ENCODE results near the gene MTURN. TPM values are rescaled to one million over a fixed set of nuclear protein-coding genes. Genes with fewer than 3 reads are reported as not detected.

The MTURN gene
- total and polyA plus RNA-seq, 5 donors, result 15.0 to 50.8 (median 28.2) TPM

DNA sequence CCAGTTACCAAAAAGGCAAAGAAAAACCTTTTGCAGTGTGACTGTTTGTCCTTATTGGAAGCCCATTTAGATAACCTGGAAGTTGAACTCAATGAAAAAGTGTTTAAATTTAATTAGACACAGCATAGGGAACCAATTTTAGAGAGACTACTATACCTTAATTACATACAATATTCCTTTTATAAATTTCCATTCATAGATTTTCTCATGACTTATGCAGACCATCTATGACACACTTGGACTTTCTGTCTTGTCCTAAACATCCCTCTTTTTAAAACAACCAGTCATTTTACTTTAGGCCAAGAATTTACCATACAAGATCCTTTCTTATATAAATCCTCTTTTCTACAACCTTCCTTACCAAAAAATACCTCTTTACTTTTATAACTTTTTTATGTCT is 61.6 kb downstream of the MTURN start:
- Histone ChIP-seq H3K4me3 (ENCODE audit: low read length) (no peak overlapping the region), H3K4me1 (ENCODE audit: control insufficient read depth, insufficient read depth, low read length) (no peaks in the 10 kb centered on the region), H3K27me3 (ENCODE audit: control insufficient read depth, insufficient read depth) (no peaks in the 10 kb centered on the region), H3K9me3 (ENCODE audit: control insufficient read depth, low read length) (no peaks in the 10 kb centered on the region), H3K27ac (ENCODE audit: low read length) (no peak overlapping the region)
- DNase-seq (no peak), ATAC-seq (no peak)
- intact Hi-C loops (cut with DNase I), result no loop called here

DNA sequence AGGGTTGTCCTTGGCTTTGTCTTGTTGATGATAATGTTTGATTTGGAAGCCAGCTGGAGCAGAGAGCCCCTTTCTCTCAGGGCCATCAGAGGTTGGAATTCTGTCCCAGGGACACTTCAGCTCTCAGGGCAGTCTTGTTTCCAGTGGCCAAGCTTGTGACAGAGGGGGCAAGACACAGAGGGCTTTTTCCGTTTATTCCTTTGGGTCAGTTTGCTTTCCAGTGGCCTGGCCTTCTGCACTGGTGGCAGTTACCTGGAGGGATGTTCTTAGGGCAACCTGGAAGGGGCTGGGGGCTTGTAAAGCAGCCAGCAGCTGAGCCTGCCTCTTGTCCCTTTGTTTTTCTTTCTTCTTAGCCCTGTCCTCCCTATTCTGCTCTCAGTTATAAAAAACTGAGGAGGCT is 62.7 kb downstream of the MTURN start:
- intact Hi-C loops (cut with DNase I), result no loop called here
- no peak overlapping the region for H3K4me3 ChIP-seq (ENCODE audit: low read length)
- WGBS, result 98% methylated on average over 1 of the region's 1 CpG
- H3K4me1 ChIP-seq (ENCODE audit: control insufficient read depth, insufficient read depth, low read length), result no peaks in the 10 kb centered on the region
- no peak for DNase-seq
- no peak for ATAC-seq
- H3K27me3 ChIP-seq (ENCODE audit: control insufficient read depth, insufficient read depth), result no peaks in the 10 kb centered on the region
- H3K27ac ChIP-seq (ENCODE audit: low read length), result no peak overlapping the region
- no peaks in the 10 kb centered on the region for H3K9me3 ChIP-seq (ENCODE audit: control insufficient read depth, low read length)

DNA sequence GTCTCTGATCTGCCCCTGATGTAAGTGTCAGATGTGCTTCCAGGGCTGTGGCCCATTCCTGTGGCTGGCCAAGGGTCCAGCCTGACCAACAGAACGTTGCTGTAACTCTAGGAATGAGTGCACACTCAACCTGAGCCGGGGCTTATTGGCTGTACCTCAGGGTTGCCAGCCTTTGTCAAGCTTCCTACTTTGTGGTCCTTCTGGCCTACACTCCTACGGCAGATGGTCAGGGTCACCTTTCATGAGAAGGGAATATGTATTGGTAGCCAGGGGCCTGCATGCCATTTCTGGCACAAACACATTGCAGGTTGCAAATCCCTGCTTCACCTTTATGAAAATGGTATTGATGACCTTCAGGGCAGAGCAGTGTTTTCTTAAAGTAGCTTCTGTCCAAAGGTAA is 64.5 kb downstream of the MTURN start:
- Histone ChIP-seq H3K9me3 (ENCODE audit: control insufficient read depth, low read length) (no peaks in the 10 kb centered on the region), H3K27me3 (ENCODE audit: control insufficient read depth, insufficient read depth) (no peaks in the 10 kb centered on the region), H3K4me1 (ENCODE audit: control insufficient read depth, insufficient read depth, low read length) (no peaks in the 10 kb centered on the region), H3K4me3 (ENCODE audit: low read length) (no peak overlapping the region), H3K27ac (ENCODE audit: low read length) (no peak overlapping the region)
- intact Hi-C loops (cut with DNase I), result no loop called here
- 96% methylated on average over 3 of the region's 3 CpGs for WGBS
- ATAC-seq (no peak), DNase-seq (no peak)

DNA sequence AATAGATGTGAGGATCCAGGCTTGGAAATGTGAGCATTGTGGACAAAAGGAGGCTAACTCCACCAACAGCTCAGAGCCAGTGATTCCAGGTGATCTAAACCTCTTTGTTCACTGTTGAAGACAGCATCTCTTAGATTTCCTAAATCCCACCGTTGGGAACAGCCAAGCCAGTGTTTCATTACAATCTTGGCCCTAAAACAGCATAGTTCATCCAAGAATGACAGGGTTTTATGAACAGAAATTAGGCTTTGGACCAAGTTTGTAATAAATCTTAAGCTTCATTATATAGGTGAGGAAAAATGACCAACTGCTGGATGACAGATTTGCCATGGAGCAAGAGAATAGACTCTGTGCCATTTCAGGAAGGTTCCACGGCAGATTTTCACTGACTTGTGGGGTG is 65.8 kb downstream of the MTURN start:
- ATAC-seq (no peak), DNase-seq (no peak)
- intact Hi-C loops (cut with DNase I), result no loop called here
- H3K4me1 ChIP-seq (ENCODE audit: control insufficient read depth, insufficient read depth, low read length), result no peaks in the 10 kb centered on the region
- H3K27ac ChIP-seq (ENCODE audit: low read length), result no peak overlapping the region
- 53% methylated on average over 2 of the region's 2 CpGs for WGBS
- no peaks in the 10 kb centered on the region for H3K27me3 ChIP-seq (ENCODE audit: control insufficient read depth, insufficient read depth)
- no peaks in the 10 kb centered on the region for H3K9me3 ChIP-seq (ENCODE audit: control insufficient read depth, low read length)
- no peak overlapping the region for H3K4me3 ChIP-seq (ENCODE audit: low read length)

DNA sequence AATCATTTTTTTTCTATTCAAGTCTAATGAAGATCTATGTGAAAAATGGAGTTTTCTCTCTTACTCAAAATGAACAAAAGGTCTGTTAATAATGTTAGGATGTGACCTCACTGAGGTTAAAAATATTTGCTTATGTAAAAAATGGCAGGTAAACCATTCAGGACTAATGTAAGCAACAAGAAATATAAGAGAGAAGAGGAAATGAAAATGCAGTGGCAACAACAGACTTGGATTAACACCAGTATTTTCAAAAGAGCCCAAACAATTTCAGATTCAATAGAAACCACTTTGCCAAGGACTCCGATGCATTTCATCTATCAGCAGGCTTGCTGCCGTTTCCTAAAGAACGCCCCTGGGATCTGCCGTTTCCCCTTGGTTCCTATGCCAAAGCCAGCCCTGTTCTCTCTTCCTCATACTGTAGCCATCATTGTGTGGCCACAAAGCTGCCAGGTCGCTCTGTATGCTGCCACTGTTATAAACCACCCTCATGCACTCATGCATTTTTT is 66.4 kb downstream of the MTURN start:
- Histone ChIP-seq H3K27me3 (ENCODE audit: control insufficient read depth, insufficient read depth) (no peaks in the 10 kb centered on the region), H3K9me3 (ENCODE audit: control insufficient read depth, low read length) (no peaks in the 10 kb centered on the region), H3K4me3 (ENCODE audit: low read length) (no peak overlapping the region), H3K27ac (ENCODE audit: low read length) (no peak overlapping the region), H3K4me1 (ENCODE audit: control insufficient read depth, insufficient read depth, low read length) (no peaks in the 10 kb centered on the region)
- ATAC-seq (peak; percentile 72 to 78), DNase-seq (peak in 2 of 3 donors; percentile 36 to 60)
- WGBS, result 40% methylated on average over 5 of the region's 5 CpGs
- intact Hi-C loops (cut with DNase I), result no loop called here

DNA sequence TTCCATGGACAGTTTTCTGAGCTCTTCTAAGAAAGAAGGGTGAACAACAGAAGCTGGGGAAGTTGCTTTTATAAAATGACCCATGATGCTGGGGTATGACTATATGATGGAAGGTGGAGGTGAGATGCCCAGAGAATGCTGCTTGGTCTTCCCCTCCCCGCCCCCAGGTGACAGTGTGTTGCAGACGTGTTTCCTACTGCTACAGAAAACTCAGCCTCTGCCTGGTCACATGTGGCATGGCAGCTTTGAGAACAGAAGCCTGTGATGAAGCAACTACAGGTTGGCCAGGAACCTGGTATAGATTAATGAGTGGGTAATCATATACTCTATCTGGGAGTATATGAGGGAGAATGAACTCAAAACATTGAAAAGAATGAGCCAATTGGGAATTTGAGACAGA is 67.1 kb downstream of the MTURN start:
- ATAC-seq, result no peak
- 99% methylated on average over 2 of the region's 2 CpGs for WGBS
- Histone ChIP-seq H3K4me1 (ENCODE audit: control insufficient read depth, insufficient read depth, low read length) (no peaks in the 10 kb centered on the region), H3K9me3 (ENCODE audit: control insufficient read depth, low read length) (no peaks in the 10 kb centered on the region), H3K4me3 (ENCODE audit: low read length) (no peak overlapping the region), H3K27ac (ENCODE audit: low read length) (no peak overlapping the region), H3K27me3 (ENCODE audit: control insufficient read depth, insufficient read depth) (no peaks in the 10 kb centered on the region)
- intact Hi-C loops (cut with DNase I), result no loop called here
- no peak for DNase-seq

DNA sequence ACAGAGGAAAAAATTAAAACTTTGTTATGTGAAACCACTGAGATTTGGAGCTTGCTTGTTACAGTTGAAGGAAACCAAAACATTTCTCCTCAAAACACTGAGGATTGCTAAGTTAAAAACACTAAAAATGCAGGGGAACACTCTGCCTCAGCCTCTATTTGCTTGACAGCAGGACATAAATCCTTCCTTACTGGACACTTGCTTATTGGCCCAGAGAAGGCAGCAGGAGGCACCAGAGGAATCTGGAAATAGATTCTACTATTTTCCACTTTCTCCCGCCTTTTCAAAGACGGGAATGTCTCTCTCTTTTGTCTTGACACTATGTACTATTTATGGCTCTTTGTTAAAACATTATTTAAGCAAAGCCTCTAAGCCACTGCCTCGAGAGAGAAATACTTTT is 67.9 kb downstream of the MTURN start:
- intact Hi-C loops (cut with DNase I), result no loop called here
- Histone ChIP-seq H3K27me3 (ENCODE audit: control insufficient read depth, insufficient read depth) (no peaks in the 10 kb centered on the region), H3K4me3 (ENCODE audit: low read length) (no peak overlapping the region), H3K4me1 (ENCODE audit: control insufficient read depth, insufficient read depth, low read length) (no peaks in the 10 kb centered on the region), H3K27ac (ENCODE audit: low read length) (no peak overlapping the region), H3K9me3 (ENCODE audit: control insufficient read depth, low read length) (no peaks in the 10 kb centered on the region)
- WGBS, result 72% methylated on average over 3 of the region's 3 CpGs
- no peak for DNase-seq
- ATAC-seq, result no peak

DNA sequence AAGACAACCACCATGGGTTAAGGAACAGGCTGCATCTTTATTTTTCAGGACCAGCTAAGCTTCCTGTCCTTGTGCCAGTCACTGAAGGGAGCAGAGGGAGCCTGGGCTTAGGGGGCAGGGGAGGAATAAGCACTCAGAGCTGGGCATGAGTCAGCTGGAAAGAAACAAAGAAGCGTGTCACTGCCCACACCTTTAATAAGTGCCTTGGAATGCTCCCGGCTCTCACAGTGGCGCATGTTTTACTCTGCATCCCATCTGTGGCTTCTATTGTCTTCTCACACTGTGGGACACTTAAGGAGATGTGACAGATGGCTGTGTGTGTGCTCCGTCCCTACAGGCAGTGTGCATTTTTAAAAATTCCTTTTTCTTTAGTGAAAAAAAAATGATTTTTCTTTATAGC is 71.7 kb downstream of the MTURN start:
- H3K27ac ChIP-seq (ENCODE audit: low read length), result no peak overlapping the region
- H3K4me3 ChIP-seq (ENCODE audit: low read length), result no peak overlapping the region
- 65% methylated on average over 4 of the region's 4 CpGs for WGBS
- ATAC-seq (peak in 1 of 2 donors; percentile 34), DNase-seq (no peak)
- no peaks in the 10 kb centered on the region for H3K27me3 ChIP-seq (ENCODE audit: control insufficient read depth, insufficient read depth)
- intact Hi-C loops (cut with DNase I), result no loop called here
- H3K4me1 ChIP-seq (ENCODE audit: control insufficient read depth, insufficient read depth, low read length), result no peaks in the 10 kb centered on the region
- H3K9me3 ChIP-seq (ENCODE audit: control insufficient read depth, low read length), result no peaks in the 10 kb centered on the region

DNA sequence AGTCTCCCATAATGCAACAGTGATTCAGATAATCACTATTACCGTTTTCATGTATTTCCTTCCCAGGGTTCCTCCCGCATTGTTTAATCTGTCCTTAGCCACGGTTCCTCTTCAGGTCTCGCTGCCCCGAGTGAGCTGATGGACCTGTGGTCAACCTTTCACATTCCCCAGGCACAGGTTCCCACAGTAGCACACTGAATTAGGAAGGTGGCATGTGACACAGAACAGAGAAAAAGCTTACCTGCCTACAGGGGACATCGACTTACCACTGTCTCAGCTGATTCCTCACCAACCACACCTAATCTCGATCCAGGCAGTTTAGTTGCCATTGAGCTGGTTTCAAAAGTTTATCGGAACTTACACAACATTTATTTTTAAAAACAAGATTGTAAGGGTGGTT is 72.2 kb downstream of the MTURN start:
- no peaks in the 10 kb centered on the region for H3K4me1 ChIP-seq (ENCODE audit: control insufficient read depth, insufficient read depth, low read length)
- H3K27me3 ChIP-seq (ENCODE audit: control insufficient read depth, insufficient read depth), result no peaks in the 10 kb centered on the region
- no peak overlapping the region for H3K4me3 ChIP-seq (ENCODE audit: low read length)
- ATAC-seq, result no peak
- H3K9me3 ChIP-seq (ENCODE audit: control insufficient read depth, low read length), result no peaks in the 10 kb centered on the region
- no peak overlapping the region for H3K27ac ChIP-seq (ENCODE audit: low read length)
- WGBS, result 69% methylated on average over 8 of the region's 8 CpGs
- no peak for DNase-seq
- intact Hi-C loops (cut with DNase I), result no loop called here

DNA sequence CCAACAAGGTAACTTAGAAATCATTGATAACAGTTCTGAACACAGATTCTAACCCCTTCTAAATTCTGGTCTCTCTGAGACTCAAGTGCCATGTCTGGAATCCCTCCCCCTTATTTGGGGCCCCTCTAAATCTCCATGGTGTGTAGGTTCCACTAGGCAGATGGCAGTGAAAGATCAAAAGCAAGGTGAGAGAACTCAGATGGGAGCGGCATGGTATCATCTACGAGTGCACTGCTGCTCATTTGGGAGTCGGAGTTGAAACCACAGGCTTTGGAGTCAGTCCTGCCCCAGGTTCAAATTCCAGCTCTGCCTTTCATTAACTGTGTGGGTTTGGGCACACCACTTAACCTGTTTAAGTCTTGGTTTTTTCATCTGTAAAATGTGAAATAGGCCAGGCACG is 72.6 kb downstream of the MTURN start:
- no peak overlapping the region for H3K27ac ChIP-seq (ENCODE audit: low read length)
- intact Hi-C loops (cut with DNase I), result no loop called here
- no peaks in the 10 kb centered on the region for H3K4me1 ChIP-seq (ENCODE audit: control insufficient read depth, insufficient read depth, low read length)
- 95% methylated on average over 4 of the region's 4 CpGs for WGBS
- DNase-seq (no peak), ATAC-seq (no peak)
- no peaks in the 10 kb centered on the region for H3K9me3 ChIP-seq (ENCODE audit: control insufficient read depth, low read length)
- no peaks in the 10 kb centered on the region for H3K27me3 ChIP-seq (ENCODE audit: control insufficient read depth, insufficient read depth)
- no peak overlapping the region for H3K4me3 ChIP-seq (ENCODE audit: low read length)

DNA sequence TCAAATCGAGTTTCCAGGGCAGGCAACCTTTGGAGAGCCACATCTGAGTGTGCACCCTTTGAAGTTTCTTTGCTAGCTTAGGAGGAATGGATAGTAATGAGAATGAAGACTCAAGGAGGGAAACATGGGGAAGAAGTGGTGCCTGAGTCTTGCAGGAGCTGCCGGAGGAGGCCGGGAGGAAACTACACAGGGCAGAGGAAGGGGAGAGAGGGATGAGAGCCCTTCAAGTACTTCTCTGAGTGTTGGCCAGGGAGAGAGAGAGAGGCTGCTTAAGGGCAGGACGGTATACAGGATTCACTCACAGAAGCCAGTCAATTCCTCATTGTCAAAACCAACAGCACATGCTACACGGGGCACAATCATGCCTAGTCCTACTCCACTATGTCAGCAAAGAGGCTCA is 75.2 kb downstream of the MTURN start:
- Histone ChIP-seq H3K27me3 (ENCODE audit: control insufficient read depth, insufficient read depth) (no peaks in the 10 kb centered on the region), H3K9me3 (ENCODE audit: control insufficient read depth, low read length) (no peaks in the 10 kb centered on the region), H3K4me3 (ENCODE audit: low read length) (no peak overlapping the region), H3K4me1 (ENCODE audit: control insufficient read depth, insufficient read depth, low read length) (no peaks in the 10 kb centered on the region), H3K27ac (ENCODE audit: low read length) (no peak overlapping the region)
- intact Hi-C loops (cut with DNase I), result no loop called here
- 93% methylated on average over 5 of the region's 5 CpGs for WGBS
- ATAC-seq (no peak), DNase-seq (no peak)
